GM06990 (cell line): ENCODE data around the gene EWSR1.

Experiments used
- DNase-seq: peaks from one replicate; pipeline ENCODE4 v3.0.0-alpha.2; 2011; ENCODE audit not compliant: insufficient read length; ENCODE audit errors: extremely low read depth
- H3K27me3 ChIP-seq: replicated peaks from 2 replicates; pipeline ENCODE4 v1.6.0; 2011; ENCODE audit warnings: low read length; ENCODE audit not compliant: control insufficient read depth, insufficient read depth
- H3K36me3 ChIP-seq: 2 replicates; pipeline ENCODE4 v1.5.1; 2011; ENCODE audit warnings: low read length; ENCODE audit not compliant: control insufficient read depth, insufficient read depth
- H3K4me3 ChIP-seq: replicated peaks from 2 replicates; pipeline ENCODE4 v1.5.1; 2011; ENCODE audit warnings: low read depth, mild to moderate bottlenecking, control low read depth, low read length
- CTCF ChIP-seq: IDR thresholded peaks from 2 replicates; pipeline ENCODE4 v1.5.1; 2011; ENCODE audit warnings: low read length, control low read depth, mild to moderate bottlenecking, inconsistent platforms; ENCODE audit not compliant: insufficient read depth, poor library complexity, severe bottlenecking

The EWSR1 gene

GRCh38 chr22:29325785-29326315 is 57.8 kb downstream of the EWSR1 start:
- Histone ChIP-seq H3K36me3 (peaks cover 39% of the 10 kb centered on the region), H3K27me3 (no peaks in the 10 kb centered on the region), H3K4me3 (no peak overlapping the region)
- no peak for TF ChIP-seq CTCF
- DNase-seq = no peak

- H3K4me3 ChIP-seq = no peak overlapping the region
Measured at GRCh38 chr22:29326481-29326880, 58.4 kb downstream of the EWSR1 start.

GRCh38 chr22:29327089-29327764 is 59.2 kb downstream of the EWSR1 start:
- Histone ChIP-seq H3K36me3 (peaks cover 46% of the 10 kb centered on the region), H3K4me3 (no peak overlapping the region), H3K27me3 (no peaks in the 10 kb centered on the region)
- DNase-seq = no peak
- TF ChIP-seq CTCF = no peak

More at GRCh38 chr22:29326481-29326880, 58.4 kb downstream of the EWSR1 start:
- DNase-seq = no peak
- H3K27me3 ChIP-seq = no peaks in the 10 kb centered on the region
- TF ChIP-seq CTCF = no peak
- peaks cover 44% of the 10 kb centered on the region for H3K36me3 ChIP-seq

DNA sequence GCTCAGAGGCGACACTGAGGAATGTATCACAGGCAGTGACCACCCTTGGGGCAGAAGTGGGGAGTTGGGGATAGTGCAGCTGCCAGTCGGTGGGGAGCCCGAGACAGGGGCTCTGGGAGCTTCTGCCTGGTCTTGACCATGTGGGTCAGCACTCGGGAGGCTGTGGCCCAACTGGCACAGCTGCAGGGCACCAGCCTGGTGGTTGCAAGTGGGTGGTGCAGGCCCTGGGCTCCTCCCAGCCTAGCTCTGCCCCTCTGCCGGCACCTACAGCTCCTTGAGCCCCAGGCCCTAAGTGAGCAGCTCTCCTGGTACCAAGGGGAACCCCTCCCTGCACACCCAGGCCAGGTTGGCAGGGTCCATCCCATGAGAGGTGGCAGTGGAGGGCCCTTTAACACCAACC is 60.0 kb downstream of the EWSR1 start:
- no peak for DNase-seq
- Histone ChIP-seq H3K36me3 (peaks cover 53% of the 10 kb centered on the region), H3K27me3 (no peaks in the 10 kb centered on the region), H3K4me3 (no peak overlapping the region)
- no peak for TF ChIP-seq CTCF

DNA sequence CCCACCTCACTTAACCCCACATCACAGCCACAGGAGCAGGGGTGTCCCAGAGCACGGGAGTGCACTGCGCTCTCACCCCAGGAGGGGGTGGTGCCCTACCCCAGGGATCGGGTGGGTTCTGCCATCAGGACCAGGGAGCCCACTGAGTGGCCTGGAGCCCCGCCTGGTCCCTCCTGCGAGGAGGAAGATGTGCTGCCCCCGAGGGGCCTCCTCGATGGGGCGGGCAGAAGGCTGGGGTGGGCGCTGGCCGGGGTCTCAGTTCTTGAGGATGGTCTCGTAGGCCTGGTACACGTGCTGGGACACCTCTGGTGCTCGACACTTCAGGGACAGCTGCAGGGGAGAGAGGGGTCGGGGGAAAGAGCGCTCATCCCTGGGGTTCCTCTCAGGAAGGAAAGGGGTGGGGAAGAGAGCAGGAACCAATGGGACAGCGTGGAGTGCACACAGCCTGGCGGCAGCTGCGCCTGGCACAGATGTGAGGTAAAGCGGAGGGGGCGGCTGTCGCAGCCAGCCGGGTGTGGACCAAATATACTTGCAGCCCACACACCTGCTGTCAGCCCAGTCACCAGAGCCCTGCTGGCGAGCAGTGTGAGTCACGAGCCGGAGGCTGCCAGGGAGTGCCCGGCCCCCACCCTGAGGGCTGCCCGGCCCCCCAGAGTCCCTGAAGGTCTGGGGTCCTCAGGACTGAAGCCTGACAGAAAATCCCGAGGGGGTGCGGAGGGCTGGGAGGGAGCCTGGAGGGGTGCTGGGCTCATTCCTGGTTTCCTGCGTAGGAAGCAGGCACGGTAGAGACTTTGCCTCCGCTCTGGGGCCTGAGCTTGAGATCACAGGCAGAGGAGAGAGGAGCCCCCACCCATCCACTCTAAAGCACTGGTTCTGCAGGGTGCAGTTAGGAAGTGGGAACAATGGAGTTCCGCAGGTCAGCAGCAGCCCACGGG is 60.8 kb downstream of the EWSR1 start:
- Histone ChIP-seq H3K27me3 (no peaks in the 10 kb centered on the region), H3K4me3 (no peak overlapping the region), H3K36me3 (peaks cover 58% of the 10 kb centered on the region)
- no peak for TF ChIP-seq CTCF
- no peak for DNase-seq
